CD14-positive monocyte (primary cell): Measurements from ENCODE around the gene NRP2. TPM values are rescaled to one million over a fixed set of nuclear protein-coding genes. Genes with fewer than 3 reads are reported as not detected.
A peak's percentile ranks its signal among the peaks of the same experiment; 100 is the strongest.

Source experiments
- DNase-seq, 3 donors: peaks; one replicate each; pipeline ENCODE4 v3.0.0-alpha.2; 2011 to 2022
- H2AFZ ChIP-seq: 2 replicates; pipeline ENCODE4 v1.6.0; 2012; ENCODE audit warnings: mild to moderate bottlenecking, low read depth, low read length, inconsistent platforms; ENCODE audit not compliant: insufficient read depth, poor library complexity, severe bottlenecking
- H3K27ac ChIP-seq, 2 donors: 1 replicate in 1 of 2; 2 replicates in 1 of 2; pipeline ENCODE4 v1.5.1; 2012 to 2013; ENCODE audit warnings: low read length in 2 of 2, control low read depth in 1 of 2, inconsistent platforms in 1 of 2, low read depth in 1 of 2, mild to moderate bottlenecking in 1 of 2
- H3K27me3 ChIP-seq, 2 donors: one replicate each; pipeline versions ENCODE4 v1.6.0 to v1.6.1; 2011 to 2013; ENCODE audit warnings: low read length in 2 of 2; ENCODE audit not compliant: control insufficient read depth in 2 of 2, insufficient read depth in 2 of 2
- H3K36me3 ChIP-seq, 2 donors: replicated peaks in 1 of 2; 1 replicate in 1 of 2; 2 replicates in 1 of 2; pipeline versions ENCODE4 v1.5.1 to v1.6.1; 2012 to 2013; ENCODE audit warnings: low read length in 2 of 2, control low read depth in 1 of 2, inconsistent platforms in 1 of 2, mild to moderate bottlenecking in 1 of 2; ENCODE audit not compliant: insufficient read depth in 2 of 2, control insufficient read depth in 1 of 2
- H3K4me1 ChIP-seq, 2 donors: 1 replicate in 1 of 2; 2 replicates in 1 of 2; pipeline versions ENCODE4 v1.5.1 to v1.6.1; 2012 to 2013; ENCODE audit warnings: low read length in 2 of 2, control low read depth in 1 of 2, inconsistent platforms in 1 of 2, mild to moderate bottlenecking in 1 of 2, moderate library complexity in 1 of 2; ENCODE audit not compliant: insufficient read depth in 2 of 2, control insufficient read depth in 1 of 2
- H3K4me2 ChIP-seq: replicated peaks from 2 replicates; pipeline ENCODE3; 2012; ENCODE audit warnings: low read length, moderate library complexity, mild to moderate bottlenecking; ENCODE audit not compliant: poor library complexity, severe bottlenecking; ENCODE audit errors: extremely low read depth
- H3K4me3 ChIP-seq, 3 experiments: fragments of 200-600 bp in 1 of 3; sonication (generic) in 1 of 3; replicated peaks in 1 of 3; 1 replicate in 2 of 3; 2 replicates in 1 of 3; pipeline ENCODE4 v1.5.1; 2011 to 2013; ENCODE audit warnings: low read length in 3 of 3, mild to moderate bottlenecking in 3 of 3, control low read depth in 2 of 3, low read depth in 2 of 3, inconsistent platforms in 1 of 3, moderate library complexity in 1 of 3
- H3K79me2 ChIP-seq: 2 replicates; pipeline ENCODE4 v1.6.0; 2012; ENCODE audit warnings: mild to moderate bottlenecking, control low read depth, inconsistent platforms, low read length, moderate library complexity; ENCODE audit not compliant: insufficient read depth
- H3K9ac ChIP-seq: 2 replicates; pipeline ENCODE4 v1.6.0; 2017; ENCODE audit warnings: low read length, mild to moderate bottlenecking; ENCODE audit not compliant: insufficient read depth, poor library complexity, severe bottlenecking
- H3K9me3 ChIP-seq, 2 donors: replicated peaks in 1 of 2; 1 replicate in 1 of 2; 2 replicates in 1 of 2; pipeline versions ENCODE4 v1.5.1 to v1.6.1; 2012 to 2013; ENCODE audit warnings: low read length in 2 of 2, control low read depth in 1 of 2; ENCODE audit not compliant: control insufficient read depth in 1 of 2, insufficient read depth in 1 of 2
- H4K20me1 ChIP-seq: 2 replicates; pipeline ENCODE4 v1.6.0; 2012; ENCODE audit warnings: mild to moderate bottlenecking, low read length, control low read depth, moderate library complexity; ENCODE audit not compliant: insufficient read depth
- H3K27ac Mint-ChIP-seq, 7 donors: one replicate each; pipeline ENCODE4 v1.8.0; 2020; ENCODE audit warnings: mild to moderate bottlenecking in 7 of 7, mixed read lengths in 7 of 7, moderate library complexity in 6 of 7, inconsistent platforms in 2 of 7
- H3K27me3 Mint-ChIP-seq, 3 donors: one replicate each; pipeline ENCODE4 v1.8.0; 2021 to 2022; ENCODE audit warnings: low read depth in 3 of 3, mild to moderate bottlenecking in 3 of 3, mixed read lengths in 3 of 3, moderate library complexity in 3 of 3, inconsistent platforms in 1 of 3
- H3K36me3 Mint-ChIP-seq, 2 donors: one replicate each; pipeline ENCODE4 v1.8.0; 2020; ENCODE audit warnings: mixed read lengths in 2 of 2, inconsistent platforms in 1 of 2, mild to moderate bottlenecking in 1 of 2
- H3K4me1 Mint-ChIP-seq: one replicate; pipeline ENCODE4 v1.8.0; 2020; ENCODE audit warnings: mild to moderate bottlenecking, mixed read lengths
- H3K4me3 Mint-ChIP-seq, 2 donors: one replicate each; pipeline ENCODE4 v1.8.0; 2020; ENCODE audit warnings: mild to moderate bottlenecking in 2 of 2, mixed read lengths in 2 of 2, moderate library complexity in 1 of 2
- H3K9me3 Mint-ChIP-seq, 7 donors: one replicate each; pipeline ENCODE4 v1.8.0; 2020 to 2022; ENCODE audit warnings: mixed read lengths in 7 of 7, mild to moderate bottlenecking in 6 of 7, moderate library complexity in 6 of 7, inconsistent platforms in 2 of 7
- CTCF ChIP-seq: fragments of 200-600 bp; IDR thresholded peaks from one replicate; pipeline ENCODE4 v1.8.0; 2022; ENCODE audit warnings: antibody characterized with exemption, mild to moderate bottlenecking
- WGBS: methylation state at CpG from one replicate; pipeline ENCODE4 v1.1.5; 2013; ENCODE audit warnings: missing lambda C conversion rate; ENCODE audit not compliant: insufficient coverage; 5-methylcytosine and 5-hydroxymethylcytosine counted together
- intact Hi-C, 2 donors: fragments of 100-400 bp; cut with micrococcal nuclease; formaldehyde crosslinking; loops; one replicate each; pipeline versions ENCODE4 v1.15.0 to v1.15.1; 2023
- polyA plus RNA-seq, 3 donors: library from polyadenylated mRNA; depleted of rRNA in 1 of 3; unstranded in 2 of 3; stranded (reverse) in 1 of 3; fragments of 300-500 nt in 2 of 3; fragments of >200 nt in 1 of 3; fragmentation: Illumina TruSeq in 2 of 3; gene quantifications; 1 replicate in 2 of 3; 2 replicates in 1 of 3; pipeline ENCODE4 v1.2.3, GENCODE V29; 2012 to 2021

NRP2 gene
- polyA plus RNA-seq, 3 donors, result 0.97 to 3.3 (median 1.6) TPM

- intact Hi-C loops, result no loop called here
- Histone ChIP-seq H3K4me1 (peaks cover 26 to 29% of the 10 kb centered on the region in 2 donors), H3K79me2 (no peaks in the 10 kb centered on the region), H3K9ac (peak overlapping the region; percentile 48), H4K20me1 (no peaks in the 10 kb centered on the region), H3K36me3 (no peaks in the 10 kb centered on the region), H3K4me2 (peak overlapping the region; percentile 35), H3K9me3 (no peaks in the 10 kb centered on the region), H3K27me3 (no peaks in the 10 kb centered on the region), H3K4me3 (peak overlapping the region in 1 of 3 experiments; percentile 38), H3K27ac (peak overlapping the region; percentile 89 to 96), H2AFZ (peak overlapping the region; percentile 88)
- no peak for TF ChIP-seq CTCF
- peak; percentile 74 to 95 (median 83) for DNase-seq
- peaks cover 0 to 2% (median 0%) of the 10 kb centered on the region in 7 donors for H3K9me3 Mint-ChIP-seq
- H3K27ac Mint-ChIP-seq, result peak overlapping the region; percentile 88 to 97 (median 93)
- peak overlapping the region; percentile 32 to 67 for H3K4me3 Mint-ChIP-seq
- H3K36me3 Mint-ChIP-seq, result peaks cover 0 to 2% of the 10 kb centered on the region in 2 donors
- H3K27me3 Mint-ChIP-seq, result peaks cover 9 to 22% (median 12%) of the 10 kb centered on the region in 3 donors
- peaks cover 26% of the 10 kb centered on the region for H3K4me1 Mint-ChIP-seq
- WGBS, result 50% methylated on average over 2 of the region's 5 CpGs
Measured at GRCh38 chr2:205714058-205714776, 31.9 kb downstream of the NRP2 start.

GRCh38 chr2:205714789-205715720, 32.8 kb downstream of the NRP2 start:
- no peaks in the 10 kb centered on the region for H4K20me1 ChIP-seq
- Mint-ChIP-seq H3K27ac (peak overlapping the region; percentile 88 to 97 (median 93)), H3K9me3 (peaks cover 0 to 2% (median 0%) of the 10 kb centered on the region in 7 donors), H3K27me3 (peaks cover 9 to 22% (median 15%) of the 10 kb centered on the region in 3 donors), H3K4me3 (peak overlapping the region in 1 of 2 donors; percentile 67), H3K4me1 (peaks cover 26% of the 10 kb centered on the region), H3K36me3 (peaks cover 0 to 2% of the 10 kb centered on the region in 2 donors)
- no peak for TF ChIP-seq CTCF
- intact Hi-C loops, result no loop called here
- no peaks in the 10 kb centered on the region for H3K27me3 ChIP-seq
- H3K9me3 ChIP-seq, result no peaks in the 10 kb centered on the region
- no peaks in the 10 kb centered on the region for H3K36me3 ChIP-seq
- H3K4me3 ChIP-seq, result no peak overlapping the region
- peaks cover 26 to 29% of the 10 kb centered on the region in 2 donors for H3K4me1 ChIP-seq
- H3K4me2 ChIP-seq, result peak overlapping the region; percentile 35
- peak overlapping the region; percentile 89 to 96 for H3K27ac ChIP-seq
- H3K9ac ChIP-seq, result peak overlapping the region; percentile 48
- 88% methylated on average over 4 of the region's 13 CpGs for WGBS
- H3K79me2 ChIP-seq, result no peaks in the 10 kb centered on the region
- H2AFZ ChIP-seq, result peak overlapping the region; percentile 88
- DNase-seq, result no peak
